ENCODE data around the gene TAX1BP3.

The TAX1BP3 gene

GRCh38 chr17:3622977-3623594 is 45.3 kb downstream of the TAX1BP3 start:
- no peak for DNase-seq

GRCh38 chr17:3621146-3621720 is 47.1 kb downstream of the TAX1BP3 start:
- no peak for DNase-seq

GRCh38 chr17:3615160-3615870 is 53.1 kb downstream of the TAX1BP3 start:
- DNase-seq = no peak

- no peak for DNase-seq
Measured at GRCh38 chr17:3613124-3613523, 55.3 kb downstream of the TAX1BP3 start.

Measured in stimulated activated CD4-positive, alpha-beta T cell treated with anti-CD3 and anti-CD28 coated beads, Interleukin-12 subunit alpha, Interleukin-12 subunit beta, amount 100 ng/mL, for 4 hours (primary cell).